Testis (tissue), 3 donors: ENCODE results near the gene APCDD1L. TPM values are rescaled to one million over a fixed set of nuclear protein-coding genes. Genes with fewer than 3 reads are reported as not detected.

Experiments used
- DNase-seq: peaks from one replicate; pipeline ENCODE4 v3.0.0-alpha.2; 2019
- H3K27ac ChIP-seq, 2 donors: fragments of 200-600 bp; sonication (generic); one replicate each; pipeline ENCODE4 v1.5.1; 2019
- H3K27me3 ChIP-seq: fragments of 200-600 bp; sonication (generic); one replicate; pipeline ENCODE4 v1.5.1; 2019
- H3K36me3 ChIP-seq: fragments of 200-600 bp; sonication (generic); one replicate; pipeline ENCODE4 v1.5.1; 2017; ENCODE audit warnings: low read depth; ENCODE audit errors: missing control alignments
- H3K4me1 ChIP-seq: fragments of 200-600 bp; sonication (generic); one replicate; pipeline ENCODE4 v1.5.1; 2019
- H3K4me3 ChIP-seq, 2 donors: fragments of 200-600 bp; sonication (generic); one replicate each; pipeline ENCODE4 v1.5.1; 2017 to 2019
- H3K9me3 ChIP-seq: fragments of 200-600 bp; sonication (generic); one replicate; pipeline ENCODE4 v1.5.1; 2017
- POLR2A ChIP-seq: fragments of 450-650 bp; IDR thresholded peaks from one replicate; pipeline ENCODE4 v1.6.1; 2017; ENCODE audit warnings: antibody characterized with exemption, mild to moderate bottlenecking, moderate library complexity
- WGBS, 2 donors: methylation state at CpG; one replicate each; pipeline ENCODE4 v1.1.5; 2018; 5-methylcytosine and 5-hydroxymethylcytosine counted together
- intact Hi-C: fragments of 100-400 bp; cut with DNase I; formaldehyde crosslinking; loops from one replicate; pipeline ENCODE4 v1.15.1; 2023; ENCODE audit warnings: low total_unique reads
- polyA plus RNA-seq: library from polyadenylated mRNA; stranded (reverse); fragments of 350-450 nt; fragmentation: Illumina TruSeq; extraction: RNeasy Lipid Tissue Mini Kit (QIAGEN cat#74804); gene quantifications from one replicate; pipeline ENCODE4 v1.2.3, GENCODE V29; 2014; ENCODE audit warnings: low read depth, low replicate concordance; ENCODE audit not compliant: insufficient read depth
- total RNA-seq, 2 donors: library from RNA; depleted of rRNA; stranded (reverse); fragments of >200 nt; gene quantifications; one replicate each; pipeline ENCODE4 v1.2.3, GENCODE V29; 2016
- TF ChIP-seq, protein P1 (sequence below), 3 experiments: fragments of 450-650 bp in 2 of 3; fragments of 200-600 bp in 1 of 3; sonication (generic) in 1 of 3; IDR thresholded peaks; one replicate each; pipeline ENCODE4 v1.5.1; 2016 to 2019; ENCODE audit warnings: antibody characterized with exemption in 3 of 3, mild to moderate bottlenecking in 2 of 3, moderate library complexity in 1 of 3

Gene APCDD1L
- total and polyA plus RNA-seq, 3 donors from 2014 or later: 0.12 to 0.20 TPM; not detected in 1

DNA sequence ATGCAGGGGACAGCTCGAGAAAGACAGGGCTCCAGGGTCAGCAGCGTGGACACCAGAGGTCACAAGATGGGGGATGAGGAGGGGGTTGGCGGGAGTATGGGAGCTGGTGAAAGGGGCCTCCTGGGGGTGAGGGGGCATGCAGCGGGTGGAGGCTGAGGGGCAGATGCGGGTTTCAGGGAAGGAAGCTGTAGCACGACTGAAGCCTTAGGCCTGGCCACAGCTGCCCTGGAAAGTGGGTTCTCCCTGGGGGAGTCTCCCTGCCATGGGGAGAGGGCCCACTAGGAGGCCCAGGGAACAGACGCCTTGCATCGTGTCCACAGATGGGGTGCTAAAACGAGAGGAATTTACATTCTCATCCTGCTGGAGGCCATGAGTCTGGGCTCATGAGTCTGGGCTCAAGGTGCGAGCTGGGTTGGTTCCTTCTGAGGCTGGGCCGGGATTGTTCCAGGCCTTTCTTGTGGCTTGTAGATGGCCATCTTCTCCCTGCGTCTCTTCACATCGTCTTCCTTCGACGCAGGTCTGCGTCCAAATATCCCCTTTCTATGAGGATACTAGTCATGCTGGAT, 18.0 kb downstream of the APCDD1L start:
- Histone ChIP-seq H3K4me1 (no peaks in the 10 kb centered on the region), H3K27me3 (no peaks in the 10 kb centered on the region), H3K27ac (no peak overlapping the region), H3K36me3 (no peaks in the 10 kb centered on the region), H3K4me3 (no peak overlapping the region), H3K9me3 (no peaks in the 10 kb centered on the region)
- 90 to 94% methylated on average over 16 of the region's 16 CpGs for WGBS, 2 donors
- TF ChIP-seq, protein P1, sequence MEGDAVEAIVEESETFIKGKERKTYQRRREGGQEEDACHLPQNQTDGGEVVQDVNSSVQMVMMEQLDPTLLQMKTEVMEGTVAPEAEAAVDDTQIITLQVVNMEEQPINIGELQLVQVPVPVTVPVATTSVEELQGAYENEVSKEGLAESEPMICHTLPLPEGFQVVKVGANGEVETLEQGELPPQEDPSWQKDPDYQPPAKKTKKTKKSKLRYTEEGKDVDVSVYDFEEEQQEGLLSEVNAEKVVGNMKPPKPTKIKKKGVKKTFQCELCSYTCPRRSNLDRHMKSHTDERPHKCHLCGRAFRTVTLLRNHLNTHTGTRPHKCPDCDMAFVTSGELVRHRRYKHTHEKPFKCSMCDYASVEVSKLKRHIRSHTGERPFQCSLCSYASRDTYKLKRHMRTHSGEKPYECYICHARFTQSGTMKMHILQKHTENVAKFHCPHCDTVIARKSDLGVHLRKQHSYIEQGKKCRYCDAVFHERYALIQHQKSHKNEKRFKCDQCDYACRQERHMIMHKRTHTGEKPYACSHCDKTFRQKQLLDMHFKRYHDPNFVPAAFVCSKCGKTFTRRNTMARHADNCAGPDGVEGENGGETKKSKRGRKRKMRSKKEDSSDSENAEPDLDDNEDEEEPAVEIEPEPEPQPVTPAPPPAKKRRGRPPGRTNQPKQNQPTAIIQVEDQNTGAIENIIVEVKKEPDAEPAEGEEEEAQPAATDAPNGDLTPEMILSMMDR (IDR thresholded peaks at IDR 0.05): no peak
- no peak for TF ChIP-seq POLR2A
- DNase-seq: no peak
- intact Hi-C loops: no loop called here

DNA sequence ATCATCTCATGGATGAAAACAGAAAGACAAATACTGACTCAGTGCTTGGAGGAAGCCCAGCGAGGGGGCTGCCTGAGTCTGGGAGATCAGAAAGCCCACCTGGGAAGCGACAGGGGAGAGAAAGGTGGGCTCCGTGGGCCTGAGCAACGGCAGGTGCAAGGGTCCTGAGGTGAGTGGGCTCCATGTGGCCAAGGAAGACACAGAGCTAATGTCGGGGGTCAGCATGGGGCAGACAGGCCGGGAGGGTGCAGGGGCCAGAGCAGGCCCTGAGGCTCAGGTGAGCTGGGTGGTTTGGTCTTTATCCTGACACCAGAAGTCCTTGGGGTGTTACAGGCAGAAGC, 18.8 kb downstream of the APCDD1L start:
- H3K27me3 ChIP-seq: no peaks in the 10 kb centered on the region
- H3K4me3 ChIP-seq: no peak overlapping the region
- intact Hi-C loops: no loop called here
- H3K9me3 ChIP-seq: no peaks in the 10 kb centered on the region
- no peaks in the 10 kb centered on the region for H3K36me3 ChIP-seq
- no peaks in the 10 kb centered on the region for H3K4me1 ChIP-seq
- no peak for TF ChIP-seq POLR2A
- TF ChIP-seq, protein P1 (IDR thresholded peaks at IDR 0.05): no peak
- WGBS, 2 donors: 98 to 100% methylated on average over 6 of the region's 6 CpGs
- no peak for DNase-seq
- no peak overlapping the region for H3K27ac ChIP-seq

DNA sequence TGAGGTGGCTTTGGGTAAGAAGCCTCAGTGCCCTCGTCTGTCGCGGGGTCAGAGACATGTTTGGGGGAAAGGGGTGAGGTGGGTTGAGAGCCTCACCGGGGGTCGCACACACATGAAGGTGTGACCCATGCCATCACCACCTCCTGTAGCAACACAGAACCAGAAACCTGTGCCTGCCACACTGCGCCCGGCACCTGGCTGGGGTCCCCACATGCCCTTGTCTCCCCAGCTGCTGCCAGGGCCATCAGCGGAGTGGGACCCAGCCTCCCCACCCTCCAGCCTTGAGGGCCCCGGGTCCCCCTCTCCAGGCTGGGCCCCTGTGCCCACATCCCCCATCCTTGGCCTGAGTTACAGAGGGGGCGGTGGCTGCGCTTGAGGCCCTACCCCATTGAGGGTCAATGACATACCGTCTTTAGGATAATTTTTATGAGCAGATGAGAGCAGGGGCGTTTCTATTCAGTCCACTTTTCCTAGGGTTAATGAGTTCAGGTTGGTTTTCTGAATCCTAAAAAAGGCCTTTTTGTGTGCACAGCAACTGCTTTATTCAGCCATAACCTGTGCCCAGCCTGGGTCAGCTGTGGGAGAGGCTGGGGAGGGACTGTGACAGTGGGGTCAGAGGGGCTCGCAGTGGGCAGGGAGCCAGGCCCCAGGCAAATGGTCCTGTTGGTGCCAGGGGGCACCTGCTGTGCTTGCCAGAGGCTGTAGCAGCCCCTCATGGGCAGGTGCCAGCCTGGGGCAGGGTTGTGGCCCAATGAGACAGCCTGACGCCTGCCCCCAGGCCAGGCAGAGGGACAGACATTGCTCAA, 19.4 kb downstream of the APCDD1L start:
- H3K27ac ChIP-seq: no peak overlapping the region
- 88 to 91% methylated on average over 6 to 15 of the region's 15 CpGs for WGBS, 2 donors
- intact Hi-C loops: no loop called here
- no peaks in the 10 kb centered on the region for H3K36me3 ChIP-seq
- TF ChIP-seq POLR2A: no peak
- TF ChIP-seq, protein P1 (IDR thresholded peaks at IDR 0.05): no peak
- no peaks in the 10 kb centered on the region for H3K27me3 ChIP-seq
- no peaks in the 10 kb centered on the region for H3K4me1 ChIP-seq
- no peak overlapping the region for H3K4me3 ChIP-seq
- H3K9me3 ChIP-seq: no peaks in the 10 kb centered on the region
- no peak for DNase-seq

DNA sequence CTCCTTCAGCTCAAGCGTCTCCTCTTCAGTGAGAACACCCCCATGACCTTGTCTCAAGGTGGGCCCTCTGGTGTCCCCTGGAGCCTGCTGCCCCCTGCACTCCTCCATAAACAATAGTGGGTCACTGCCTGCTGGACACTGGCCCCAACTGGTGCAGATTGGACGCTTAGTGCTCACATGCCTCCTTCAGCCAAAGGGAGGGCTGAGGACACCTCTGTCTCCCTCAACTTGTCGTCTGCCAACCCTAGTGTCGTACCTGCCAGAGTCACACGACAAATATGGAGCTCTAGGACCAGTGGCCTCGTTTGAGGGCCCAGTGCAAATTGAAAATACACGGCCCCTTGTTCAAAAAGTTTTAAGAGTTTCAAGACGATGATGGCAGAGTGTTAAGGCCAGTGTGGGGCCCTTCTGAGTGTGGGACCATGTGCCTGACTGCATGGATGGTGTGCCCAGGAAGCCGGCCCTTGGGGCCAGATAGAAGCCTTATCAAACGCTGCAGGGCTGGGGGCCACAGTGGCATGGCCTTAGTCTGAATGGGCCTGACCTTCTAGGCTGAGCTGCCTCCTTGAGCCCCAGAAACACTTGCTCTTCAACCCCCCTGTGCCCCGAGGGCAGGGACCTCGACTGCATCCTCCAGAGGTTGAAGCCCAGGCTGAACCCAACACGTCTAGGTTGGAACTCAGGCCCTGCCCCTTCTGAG, 20.1 kb downstream of the APCDD1L start:
- Histone ChIP-seq H3K4me3 (no peak overlapping the region), H3K4me1 (no peaks in the 10 kb centered on the region), H3K27ac (no peak overlapping the region), H3K27me3 (no peaks in the 10 kb centered on the region), H3K9me3 (no peaks in the 10 kb centered on the region), H3K36me3 (no peaks in the 10 kb centered on the region)
- DNase-seq: no peak
- TF ChIP-seq, protein P1 (IDR thresholded peaks at IDR 0.05): no peak
- TF ChIP-seq POLR2A: no peak
- intact Hi-C loops: no loop called here
- WGBS, 2 donors: 94 to 96% methylated on average over 13 of the region's 13 CpGs
